MM.1S (cell line): Measurements from ENCODE around the gene PARP1.

Experiments used
- CTCF ChIP-seq: fragments of 300-600 bp; sonication (generic); IDR thresholded peaks from 2 replicates; pipeline ENCODE4 v1.5.1; 2016; ENCODE audit warnings: antibody characterized with exemption, low read length, mixed read lengths
- EZH2 ChIP-seq: fragments of 300-600 bp; sonication (generic); optimal IDR thresholded peaks from 2 replicates; pipeline ENCODE3; 2017; ENCODE audit warnings: low read depth, mild to moderate bottlenecking, antibody characterized with exemption, low read length, mixed read lengths
- EZH2phosphoT487 ChIP-seq: fragments of 300-600 bp; sonication (generic); IDR thresholded peaks from 2 replicates; pipeline ENCODE4 v1.6.1; 2018; ENCODE audit warnings: antibody characterized with exemption, low read length

- no peak for TF ChIP-seq CTCF
- no peak for TF ChIP-seq EZH2
- no peak for TF ChIP-seq EZH2phosphoT487
Measured at GRCh38 chr1:226314055-226314454, 93.8 kb downstream of the PARP1 start.
